ENCODE measurements around the gene GALNT7.

- TF ChIP-seq CTCF (IDR thresholded peaks at IDR 0.05; ENCODE audit: low read depth, low read length) (no peak), POLR2A (IDR thresholded peaks at IDR 0.05; ENCODE audit: extremely low read depth, insufficient read length) (no peak), MYC (IDR thresholded peaks at IDR 0.05; ENCODE audit: low read depth, low read length) (no peak), MAX (IDR thresholded peaks at IDR 0.05; ENCODE audit: low read depth, low read length) (no peak)
These were observed 29.1 kb upstream of the GALNT7 start for GRCh38 chr4:173139561-173139960.
